Measurements from ENCODE around the gene CFAP54. TPM values are rescaled to one million over a fixed set of nuclear protein-coding genes. Genes with fewer than 3 reads are reported as not detected.

CFAP54 gene
- total RNA-seq, 6 experiments from 2014 or later, result 0.40 to 0.66 (median 0.56) TPM

- Mint-ChIP-seq H3K27ac (no peak overlapping the region), H3K9me3 (no peaks in the 10 kb centered on the region), H3K4me1 (ENCODE audit: low read depth) (peaks cover 20% of the 10 kb centered on the region), H3K27me3 (ENCODE audit: insufficient read depth) (no peaks in the 10 kb centered on the region; the same call in 1 of the 2 replicates), H3K36me3 (ENCODE audit: low read depth) (no peaks in the 10 kb centered on the region), H3K4me3 (no peak overlapping the region)
- DNase-seq, result no peak
- no peak for TF ChIP-seq CTCF (IDR thresholded peaks at IDR 0.05)
Measured at GRCh38 chr12:96478011-96478410, 11.4 kb upstream of the CFAP54 start.

- H3K36me3 Mint-ChIP-seq (ENCODE audit: low read depth), result no peaks in the 10 kb centered on the region
- peaks cover 2% of the 10 kb centered on the region; the same call in 1 of the 2 replicates for H3K27me3 Mint-ChIP-seq (ENCODE audit: insufficient read depth)
- peaks cover 38% of the 10 kb centered on the region for H3K4me1 Mint-ChIP-seq (ENCODE audit: low read depth)
- no peak for TF ChIP-seq CTCF (IDR thresholded peaks at IDR 0.05)
- no peak overlapping the region for H3K27ac Mint-ChIP-seq
- no peak for DNase-seq
- H3K4me3 Mint-ChIP-seq, result no peak overlapping the region
- H3K9me3 Mint-ChIP-seq, result no peaks in the 10 kb centered on the region
Measured at GRCh38 chr12:96482086-96482485, 7.3 kb upstream of the CFAP54 start.

- no peak for DNase-seq
- peaks cover 2% of the 10 kb centered on the region; the same call in 1 of the 2 replicates for H3K27me3 Mint-ChIP-seq (ENCODE audit: insufficient read depth)
- TF ChIP-seq CTCF (IDR thresholded peaks at IDR 0.05), result no peak
- no peaks in the 10 kb centered on the region for H3K36me3 Mint-ChIP-seq (ENCODE audit: low read depth)
- H3K4me3 Mint-ChIP-seq, result no peak overlapping the region
- no peak overlapping the region for H3K27ac Mint-ChIP-seq
- peaks cover 48% of the 10 kb centered on the region for H3K4me1 Mint-ChIP-seq (ENCODE audit: low read depth)
- H3K9me3 Mint-ChIP-seq, result no peaks in the 10 kb centered on the region
Measured at GRCh38 chr12:96483116-96483515, 6.3 kb upstream of the CFAP54 start.

GRCh38 chr12:96486751-96487613 is 2.4 kb upstream of the CFAP54 start:
- no peak for TF ChIP-seq CTCF (IDR thresholded peaks at IDR 0.05)
- Mint-ChIP-seq H3K36me3 (ENCODE audit: low read depth) (no peaks in the 10 kb centered on the region), H3K4me3 (peak overlapping the region; percentile 31; the same call in 1 of the 2 replicates), H3K9me3 (no peaks in the 10 kb centered on the region), H3K27me3 (ENCODE audit: insufficient read depth) (peaks cover 2% of the 10 kb centered on the region; the same call in 1 of the 2 replicates), H3K27ac (peak overlapping the region; percentile 98), H3K4me1 (ENCODE audit: low read depth) (peaks cover 74% of the 10 kb centered on the region)
- DNase-seq, result peak; percentile 88

GRCh38 chr12:96487634-96488033 is 1.7 kb upstream of the CFAP54 start:
- Mint-ChIP-seq H3K27ac (peak overlapping the region; percentile 98), H3K4me1 (ENCODE audit: low read depth) (peaks cover 74% of the 10 kb centered on the region), H3K4me3 (peak overlapping the region; percentile 31; the same call in 1 of the 2 replicates), H3K9me3 (no peaks in the 10 kb centered on the region), H3K36me3 (ENCODE audit: low read depth) (no peaks in the 10 kb centered on the region), H3K27me3 (ENCODE audit: insufficient read depth) (peaks cover 2% of the 10 kb centered on the region; the same call in 1 of the 2 replicates)
- no peak for DNase-seq
- TF ChIP-seq CTCF (IDR thresholded peaks at IDR 0.05), result no peak
